ENCODE measurements around the gene METTL5.
A peak's percentile ranks its signal among the peaks of the same experiment; 100 is the strongest.

Gene METTL5

GRCh38 chr2:169798397-169798717 is 26.3 kb downstream of the METTL5 start:
- peak overlapping the region; percentile 77 for H3K4me3 ChIP-seq (replicated peaks; ENCODE audit: low read depth, low read length)
- H3K27me3 ChIP-seq (replicated peaks; ENCODE audit: control insufficient read depth, insufficient read depth, low read length): no peaks in the 10 kb centered on the region
- H3K36me3 ChIP-seq (ENCODE audit: control insufficient read depth, insufficient read depth, low read length): no peaks in the 10 kb centered on the region; the same call in 1 of the 2 replicates
- TF ChIP-seq, protein P1, sequence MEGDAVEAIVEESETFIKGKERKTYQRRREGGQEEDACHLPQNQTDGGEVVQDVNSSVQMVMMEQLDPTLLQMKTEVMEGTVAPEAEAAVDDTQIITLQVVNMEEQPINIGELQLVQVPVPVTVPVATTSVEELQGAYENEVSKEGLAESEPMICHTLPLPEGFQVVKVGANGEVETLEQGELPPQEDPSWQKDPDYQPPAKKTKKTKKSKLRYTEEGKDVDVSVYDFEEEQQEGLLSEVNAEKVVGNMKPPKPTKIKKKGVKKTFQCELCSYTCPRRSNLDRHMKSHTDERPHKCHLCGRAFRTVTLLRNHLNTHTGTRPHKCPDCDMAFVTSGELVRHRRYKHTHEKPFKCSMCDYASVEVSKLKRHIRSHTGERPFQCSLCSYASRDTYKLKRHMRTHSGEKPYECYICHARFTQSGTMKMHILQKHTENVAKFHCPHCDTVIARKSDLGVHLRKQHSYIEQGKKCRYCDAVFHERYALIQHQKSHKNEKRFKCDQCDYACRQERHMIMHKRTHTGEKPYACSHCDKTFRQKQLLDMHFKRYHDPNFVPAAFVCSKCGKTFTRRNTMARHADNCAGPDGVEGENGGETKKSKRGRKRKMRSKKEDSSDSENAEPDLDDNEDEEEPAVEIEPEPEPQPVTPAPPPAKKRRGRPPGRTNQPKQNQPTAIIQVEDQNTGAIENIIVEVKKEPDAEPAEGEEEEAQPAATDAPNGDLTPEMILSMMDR (IDR thresholded peaks at IDR 0.05; ENCODE audit: insufficient read depth, low read length, poor library complexity, severe bottlenecking): no peak
- no peak for DNase-seq (ENCODE audit: extremely low read depth, insufficient read length)

DNA sequence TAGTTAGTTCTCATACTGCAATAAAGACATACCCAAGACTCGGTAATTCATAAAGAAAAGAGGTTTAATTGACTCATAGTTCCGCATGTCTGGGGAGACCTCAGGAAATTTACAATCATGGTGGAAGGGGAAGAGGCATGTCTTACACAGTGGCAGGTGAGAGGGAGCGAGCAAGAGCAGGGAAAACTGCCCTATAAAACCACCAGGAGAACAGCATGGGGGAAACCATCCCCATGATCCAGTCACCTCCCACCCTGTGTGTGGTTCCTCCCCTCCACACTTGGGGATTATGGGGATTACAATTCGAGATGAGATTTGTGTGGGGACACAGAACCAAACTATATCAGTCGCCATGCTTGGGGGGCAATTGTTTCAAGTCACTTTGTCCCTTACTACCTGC is 27.1 kb downstream of the METTL5 start:
- H3K4me3 ChIP-seq (replicated peaks; ENCODE audit: low read depth, low read length): no peak overlapping the region
- TF ChIP-seq, protein P1 (IDR thresholded peaks at IDR 0.05; ENCODE audit: insufficient read depth, low read length, poor library complexity, severe bottlenecking): no peak
- H3K36me3 ChIP-seq (ENCODE audit: control insufficient read depth, insufficient read depth, low read length): no peaks in the 10 kb centered on the region
- H3K27me3 ChIP-seq (replicated peaks; ENCODE audit: control insufficient read depth, insufficient read depth, low read length): no peaks in the 10 kb centered on the region
- DNase-seq (ENCODE audit: extremely low read depth, insufficient read length): no peak

DNA sequence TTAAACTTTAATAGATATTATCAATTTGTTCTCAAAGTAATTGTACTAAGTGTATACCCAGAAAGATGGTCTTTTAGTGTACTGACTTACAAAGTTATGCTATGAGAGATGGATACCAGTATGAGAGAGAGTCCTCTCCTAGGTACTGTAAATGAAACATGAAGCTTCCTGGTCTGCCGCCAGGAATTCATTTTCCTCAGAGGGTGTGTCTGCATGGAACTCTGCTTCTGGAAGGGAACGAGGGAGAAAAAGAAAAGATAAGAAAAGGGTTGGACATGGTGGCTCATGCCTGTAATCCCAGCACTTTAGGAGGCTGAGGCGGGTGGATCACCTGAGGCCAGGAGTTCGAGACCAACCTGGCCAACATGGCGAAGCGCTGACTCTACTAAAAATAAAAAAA is 28.3 kb downstream of the METTL5 start:
- Histone ChIP-seq H3K4me3 (replicated peaks; ENCODE audit: low read depth, low read length) (no peak overlapping the region), H3K27me3 (replicated peaks; ENCODE audit: control insufficient read depth, insufficient read depth, low read length) (no peaks in the 10 kb centered on the region), H3K36me3 (ENCODE audit: control insufficient read depth, insufficient read depth, low read length) (no peaks in the 10 kb centered on the region)
- TF ChIP-seq, protein P1 (IDR thresholded peaks at IDR 0.05; ENCODE audit: insufficient read depth, low read length, poor library complexity, severe bottlenecking): no peak
- no peak for DNase-seq (ENCODE audit: extremely low read depth, insufficient read length)

GRCh38 chr2:169795181-169795580 is 29.5 kb downstream of the METTL5 start:
- Histone ChIP-seq H3K4me3 (replicated peaks; ENCODE audit: low read depth, low read length) (no peak overlapping the region), H3K27me3 (replicated peaks; ENCODE audit: control insufficient read depth, insufficient read depth, low read length) (no peaks in the 10 kb centered on the region), H3K36me3 (ENCODE audit: control insufficient read depth, insufficient read depth, low read length) (no peaks in the 10 kb centered on the region)
- no peak for DNase-seq (ENCODE audit: extremely low read depth, insufficient read length)
- TF ChIP-seq, protein P1 (IDR thresholded peaks at IDR 0.05; ENCODE audit: insufficient read depth, low read length, poor library complexity, severe bottlenecking): no peak

DNA sequence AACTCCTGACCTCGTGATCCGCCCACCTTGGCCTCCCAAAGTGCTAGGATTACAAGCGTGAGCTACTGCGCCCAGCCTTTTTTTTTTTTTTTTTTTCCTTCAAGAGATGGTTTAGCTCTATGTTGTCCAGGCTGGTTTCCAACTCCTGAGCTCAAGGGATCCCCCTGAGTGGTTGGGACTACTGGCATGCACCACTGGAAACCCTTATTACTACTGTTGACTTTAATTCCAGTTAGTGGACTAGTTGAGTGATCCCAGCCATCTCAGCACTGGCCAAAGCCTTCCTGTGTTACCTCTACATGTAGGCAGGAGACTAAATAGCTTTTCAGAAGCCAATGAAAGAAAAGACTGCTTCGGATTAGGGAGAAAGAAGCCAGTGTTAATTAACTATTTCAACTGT is 34.1 kb downstream of the METTL5 start:
- DNase-seq (ENCODE audit: extremely low read depth, insufficient read length): no peak
- Histone ChIP-seq H3K27me3 (replicated peaks; ENCODE audit: control insufficient read depth, insufficient read depth, low read length) (no peaks in the 10 kb centered on the region), H3K4me3 (replicated peaks; ENCODE audit: low read depth, low read length) (no peak overlapping the region), H3K36me3 (ENCODE audit: control insufficient read depth, insufficient read depth, low read length) (no peaks in the 10 kb centered on the region)
- TF ChIP-seq, protein P1 (IDR thresholded peaks at IDR 0.05; ENCODE audit: insufficient read depth, low read length, poor library complexity, severe bottlenecking): no peak

DNA sequence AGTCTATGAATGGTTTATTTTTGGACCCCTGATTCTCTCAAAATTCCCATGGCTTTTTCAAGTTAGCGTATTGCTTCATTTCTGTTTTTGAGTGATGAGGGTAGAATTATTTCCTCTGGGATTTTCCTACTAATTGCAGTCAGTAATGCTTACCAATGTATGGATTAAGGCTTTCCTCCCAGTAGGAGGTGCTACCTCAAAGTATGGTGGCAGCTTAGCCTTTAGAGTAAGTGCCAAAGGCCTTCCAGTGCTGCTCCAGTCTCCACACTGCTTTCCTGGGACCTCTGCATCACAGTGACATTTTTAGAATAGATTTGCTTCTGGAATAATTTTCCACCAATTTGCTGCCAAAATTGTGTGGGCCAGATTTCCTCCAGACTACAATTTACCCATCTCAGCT is 42.2 kb downstream of the METTL5 start:
- TF ChIP-seq, protein P1 (IDR thresholded peaks at IDR 0.05; ENCODE audit: insufficient read depth, low read length, poor library complexity, severe bottlenecking): no peak
- no peak for DNase-seq (ENCODE audit: extremely low read depth, insufficient read length)
- Histone ChIP-seq H3K36me3 (ENCODE audit: control insufficient read depth, insufficient read depth, low read length) (no peaks in the 10 kb centered on the region), H3K4me3 (replicated peaks; ENCODE audit: low read depth, low read length) (no peak overlapping the region), H3K27me3 (replicated peaks; ENCODE audit: control insufficient read depth, insufficient read depth, low read length) (no peaks in the 10 kb centered on the region)

Data from GM06990 (cell line).